ENCODE data around the gene ANO2.

ANO2 gene

DNA sequence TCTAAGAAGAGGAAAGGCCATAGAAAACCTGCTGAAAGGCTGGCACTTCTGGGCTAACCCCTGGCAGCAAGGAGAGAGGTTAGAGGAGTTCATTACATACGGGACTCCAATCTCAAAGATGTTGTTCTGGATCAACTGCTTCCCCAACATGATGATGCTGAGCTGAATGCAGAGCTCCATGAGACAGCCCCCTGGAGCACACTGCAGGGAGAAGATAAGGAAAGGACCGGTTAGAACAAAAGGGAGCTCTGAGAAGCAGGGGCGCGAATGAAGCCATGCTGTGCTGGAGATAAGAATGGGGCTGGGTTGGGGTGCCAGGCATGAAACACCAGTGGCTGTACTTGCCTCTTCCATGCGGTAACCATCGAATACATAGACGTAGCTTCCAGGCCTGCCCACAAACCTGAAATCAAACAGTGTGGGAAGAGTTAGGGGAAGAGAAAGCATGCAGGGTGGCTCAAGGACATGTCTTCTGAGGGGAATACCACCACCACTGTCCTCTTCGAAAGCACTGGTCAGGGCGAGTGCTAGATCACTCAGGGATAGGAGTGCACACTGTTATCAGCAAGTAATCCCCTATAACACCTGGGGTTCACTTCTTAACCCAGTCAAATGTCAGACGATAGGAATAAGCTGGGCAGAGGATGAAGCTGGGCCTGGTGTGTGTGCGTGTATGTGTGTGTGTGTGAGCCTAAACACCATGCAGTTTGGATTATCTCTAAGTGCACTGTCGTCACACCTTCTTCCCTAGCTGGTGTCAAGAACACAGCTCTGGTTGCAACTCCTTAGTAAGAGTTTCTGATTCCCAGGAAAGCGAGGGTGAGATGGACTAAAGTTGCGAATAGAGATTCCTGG, 332.3 kb downstream of the ANO2 start:
- no peak for DNase-seq

DNA sequence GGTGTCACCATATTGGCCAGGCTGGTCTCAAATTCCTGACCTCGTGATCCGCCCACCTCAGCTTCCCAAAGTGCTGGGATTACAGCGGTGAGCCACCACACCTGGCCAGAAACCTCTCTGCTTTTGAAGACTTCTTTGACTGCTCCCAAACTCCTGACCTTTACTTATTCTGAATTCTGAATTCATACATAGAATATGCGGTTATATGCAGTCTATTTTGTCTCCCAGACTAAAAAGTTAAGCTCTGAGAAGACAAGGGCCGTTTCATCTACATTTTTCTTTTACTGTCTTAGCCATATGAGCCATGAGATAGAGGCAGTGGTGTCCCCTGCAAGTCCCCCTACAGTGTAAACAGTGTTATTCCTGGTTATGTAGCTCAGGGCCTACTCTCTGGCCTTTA, 333.9 kb downstream of the ANO2 start:
- DNase-seq: no peak

DNA sequence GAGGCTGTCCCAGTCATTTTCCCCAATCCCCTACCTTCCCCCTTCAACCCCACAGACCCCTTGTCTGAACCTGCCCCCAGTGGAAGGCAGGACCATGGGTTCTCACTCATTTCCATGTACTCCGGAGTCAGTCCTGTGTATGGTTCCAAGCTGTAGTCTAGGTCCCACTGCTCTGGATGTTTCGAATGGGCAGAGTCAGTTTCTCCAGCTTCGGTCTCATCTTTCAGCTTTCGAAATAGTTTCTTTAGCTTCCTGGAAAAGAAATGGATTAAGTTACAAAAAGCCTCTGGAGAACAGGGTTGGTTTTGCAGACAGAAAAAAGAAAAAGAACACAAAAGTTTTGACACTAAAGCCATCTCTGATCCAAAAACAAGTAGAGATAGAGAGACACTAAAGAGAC, 345.7 kb downstream of the ANO2 start:
- DNase-seq: no peak

DNA sequence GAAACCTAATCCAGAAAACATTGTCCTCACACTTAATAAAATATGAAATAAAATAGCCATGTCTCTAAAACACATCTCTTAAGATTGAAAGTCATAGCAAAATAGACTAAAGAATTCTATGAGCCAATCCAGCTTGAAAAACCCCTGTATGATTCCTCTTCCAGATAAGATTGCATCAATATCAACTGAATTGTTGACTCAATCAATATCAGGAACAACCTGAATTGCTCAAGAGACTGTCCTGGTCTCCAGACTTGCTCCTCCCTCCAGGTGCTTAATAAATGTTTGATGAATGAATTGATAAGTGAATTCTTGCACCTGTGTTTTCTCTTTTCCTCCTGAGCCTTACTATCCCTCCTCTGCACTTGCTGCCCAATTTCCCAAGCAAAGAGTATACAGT, 351.1 kb downstream of the ANO2 start:
- DNase-seq: no peak

DNA sequence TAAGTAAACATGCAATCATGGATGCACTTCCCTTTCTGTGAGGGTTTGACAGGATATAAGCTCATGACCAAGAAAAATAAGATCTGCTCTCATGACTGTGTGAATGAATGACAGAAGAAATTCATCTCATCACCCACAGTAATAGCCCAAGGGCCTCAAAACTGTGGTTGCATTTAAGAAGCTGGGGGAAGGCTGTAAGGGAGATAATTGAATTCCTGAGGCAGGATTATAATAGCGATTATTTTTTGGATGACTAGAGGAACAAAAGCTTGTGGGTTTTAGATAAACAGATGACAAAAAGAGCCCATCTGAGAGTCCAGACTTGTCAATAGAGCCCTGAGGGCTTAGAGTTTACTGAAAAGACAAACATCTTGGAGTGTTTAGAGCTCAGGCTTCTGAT, 352.0 kb downstream of the ANO2 start:
- DNase-seq: no peak

DNA sequence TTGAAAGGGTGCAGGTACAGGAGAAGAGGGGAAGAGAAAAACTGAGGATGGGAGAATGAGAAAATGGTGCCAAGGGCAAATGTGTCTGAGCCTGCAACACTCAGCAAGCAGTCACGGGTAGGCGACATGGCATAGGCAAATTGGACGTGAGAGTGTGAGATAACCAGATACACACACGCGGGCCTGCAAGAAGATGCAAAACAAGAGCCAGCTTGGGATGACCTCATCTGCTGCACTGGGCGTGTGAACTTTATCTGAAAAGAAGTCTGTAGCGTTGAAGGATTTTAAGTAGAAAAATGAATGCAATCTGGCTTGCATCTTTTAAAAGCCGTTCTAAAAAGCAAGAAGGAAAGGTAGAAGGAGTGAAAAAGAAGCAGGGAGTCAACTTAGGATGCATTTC, 352.7 kb downstream of the ANO2 start:
- no peak for DNase-seq

DNA sequence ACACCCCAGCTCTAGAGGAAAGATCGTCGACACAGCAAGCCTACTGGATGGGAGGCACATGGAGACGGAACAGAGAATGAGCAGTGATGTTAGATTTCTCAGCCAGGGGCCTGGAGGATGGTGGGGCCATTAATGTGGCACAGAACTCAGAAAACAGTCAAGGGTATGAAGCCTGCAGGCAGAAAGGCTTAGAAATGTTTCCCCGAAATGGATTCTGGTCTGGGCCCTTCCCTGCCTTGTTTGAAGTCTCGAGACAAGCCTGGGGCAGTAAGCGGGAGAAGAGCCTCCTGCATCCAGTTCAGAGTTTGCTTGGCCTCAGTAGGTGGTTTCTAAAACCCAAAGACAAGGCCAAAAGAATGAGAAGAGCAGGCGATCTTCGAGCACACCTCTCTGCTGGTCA, 354.7 kb downstream of the ANO2 start:
- DNase-seq: no peak

DNA sequence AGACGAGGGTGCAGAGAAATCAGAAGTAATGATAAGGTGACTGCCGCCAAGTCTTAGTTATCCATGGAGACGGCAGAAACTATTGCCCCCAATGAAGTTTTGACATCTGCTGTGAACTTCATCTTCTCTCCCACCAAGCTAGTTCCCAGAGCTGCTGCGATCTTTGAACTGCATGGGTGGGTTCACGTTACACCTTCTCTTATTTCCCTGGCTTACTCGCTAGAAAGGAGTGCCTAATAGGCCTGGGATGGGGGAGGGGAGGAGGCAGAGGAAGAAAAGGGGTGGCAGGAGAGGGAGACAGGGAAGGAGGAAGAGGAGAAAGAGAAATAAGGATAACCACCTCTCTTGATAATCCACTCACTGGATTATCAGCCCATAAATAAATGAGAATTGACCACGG, 356.0 kb downstream of the ANO2 start:
- no peak for DNase-seq

DNA sequence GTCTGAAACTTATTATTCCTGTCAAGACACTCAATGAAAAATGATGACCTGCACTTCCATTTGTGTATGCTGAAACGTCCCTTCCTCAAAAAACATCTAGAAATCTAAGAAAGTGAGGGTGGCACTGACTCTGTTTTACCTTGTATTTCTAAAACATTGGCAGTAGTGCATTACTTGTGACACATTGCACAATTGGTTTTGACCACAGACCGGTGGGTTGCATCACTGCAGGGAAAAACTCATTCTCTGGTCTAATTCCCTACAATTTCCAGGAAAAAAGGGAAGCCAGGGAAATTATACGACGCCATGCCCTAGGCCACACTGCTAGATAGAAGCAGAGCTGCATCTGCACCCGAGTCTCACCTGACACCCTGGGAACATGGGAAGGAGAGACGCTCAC, 356.5 kb downstream of the ANO2 start:
- no peak for DNase-seq

DNA sequence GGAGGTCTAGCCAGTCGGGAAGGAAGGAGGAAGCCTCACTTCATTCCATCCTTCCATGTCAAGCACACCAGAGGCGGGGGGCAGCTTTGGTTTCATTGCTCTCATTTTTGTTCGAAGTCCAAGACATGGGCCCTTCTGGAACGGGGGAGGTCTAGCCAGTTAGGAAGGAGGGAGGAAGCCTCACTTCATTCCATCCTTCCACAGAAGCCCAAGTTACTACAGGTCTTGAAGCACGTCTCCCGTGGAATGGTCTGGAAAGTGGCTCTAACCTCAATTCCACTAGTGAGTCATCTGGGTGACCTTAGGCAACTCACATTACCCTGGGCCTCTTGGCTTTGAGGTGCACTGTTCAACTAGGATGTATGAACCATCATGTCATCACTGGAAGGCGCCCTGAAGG, 356.9 kb downstream of the ANO2 start:
- DNase-seq: no peak

DNA sequence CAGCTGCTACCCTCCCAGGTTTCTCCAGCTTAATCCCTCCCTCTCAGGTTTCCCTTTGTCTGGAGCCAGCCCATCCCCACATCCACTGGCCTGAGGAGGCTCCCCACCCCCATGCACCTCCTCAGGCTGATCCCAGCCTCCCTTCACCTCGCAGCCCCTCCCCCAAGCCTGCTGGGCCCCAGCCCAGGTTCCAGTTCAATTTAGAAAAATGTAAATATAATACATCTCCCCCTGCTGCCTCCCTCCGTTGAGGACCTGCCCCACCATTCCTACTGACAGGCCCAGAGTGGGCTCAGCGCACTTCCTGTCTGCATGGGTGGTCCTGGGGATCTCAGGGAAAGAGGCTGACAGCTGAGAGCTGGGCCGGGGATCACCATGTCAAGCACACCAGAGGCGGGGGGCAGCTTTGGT, 357.3 kb downstream of the ANO2 start:
- no peak for DNase-seq

DNA sequence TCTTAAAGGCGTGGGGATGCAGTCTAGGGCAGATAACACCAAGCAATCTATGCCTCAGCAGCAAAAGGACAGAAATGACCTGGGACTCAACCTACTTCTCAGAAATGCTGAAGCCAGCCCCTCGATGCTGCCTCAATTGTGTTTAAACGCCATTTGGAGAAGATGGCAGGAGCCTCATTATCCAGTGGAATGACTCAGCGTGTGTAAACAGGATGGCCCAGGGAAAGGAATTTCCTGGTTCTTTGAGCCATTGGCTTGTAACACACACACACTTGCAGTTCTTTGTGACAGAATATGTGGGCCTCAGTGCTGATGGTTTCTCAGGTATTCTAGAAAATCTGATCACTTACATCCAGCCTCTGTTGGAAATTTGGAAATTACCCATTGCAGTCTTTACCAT, 358.9 kb downstream of the ANO2 start:
- DNase-seq: no peak

DNA sequence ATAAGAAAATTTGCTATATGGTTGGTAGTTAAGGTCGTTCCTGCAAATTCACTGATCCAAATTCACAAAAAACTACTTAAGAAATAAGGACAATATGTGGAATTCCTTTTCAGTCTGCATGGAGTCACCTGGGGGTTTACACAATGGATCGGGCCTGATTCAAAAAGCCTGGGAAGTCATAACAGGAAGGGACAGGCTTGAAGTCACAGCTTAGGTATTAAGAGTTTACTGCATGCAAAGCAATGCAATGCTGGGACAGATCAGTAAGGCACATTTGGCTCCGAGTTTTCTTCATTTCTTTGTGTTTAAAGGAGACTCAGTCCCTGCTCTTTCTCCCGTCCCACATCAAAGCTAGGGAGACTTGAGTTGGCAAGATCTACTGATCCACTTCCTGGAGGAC, 359.9 kb downstream of the ANO2 start:
- DNase-seq: no peak

DNA sequence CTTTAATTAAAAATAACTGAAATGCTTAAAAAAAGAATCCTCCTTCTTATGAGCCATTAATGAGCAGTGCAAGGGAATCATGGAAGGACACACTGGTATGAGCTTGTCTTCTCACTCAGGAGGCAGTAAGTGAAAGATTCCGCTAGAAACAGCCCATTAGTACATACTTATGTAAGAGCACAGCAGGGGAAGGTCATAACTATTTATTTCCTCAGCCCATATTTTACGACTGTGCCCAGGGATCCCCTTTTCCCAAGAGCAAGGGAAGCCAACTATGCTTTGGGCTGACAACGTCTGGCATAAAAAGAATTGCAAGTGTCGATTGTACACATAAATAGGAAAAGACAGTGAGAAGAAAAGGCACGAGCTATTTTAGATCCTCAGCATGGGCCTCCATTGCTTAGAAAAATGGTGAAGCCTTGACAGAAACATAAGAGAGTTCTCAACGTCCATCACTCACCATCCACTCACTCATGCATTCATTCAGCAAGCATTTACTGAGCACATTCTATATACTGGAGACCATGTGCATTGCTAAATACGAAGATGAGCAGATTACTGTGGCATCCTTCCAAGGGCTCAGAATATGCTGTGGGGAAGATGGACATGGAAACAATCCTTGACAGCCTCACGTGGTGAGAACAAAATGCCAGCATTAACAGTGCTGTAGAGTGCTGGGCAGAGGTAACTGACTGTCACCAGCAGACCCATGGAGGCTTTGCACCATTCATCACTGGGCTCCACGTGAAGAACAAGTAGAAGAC, 360.5 kb downstream of the ANO2 start:
- no peak for DNase-seq

DNA sequence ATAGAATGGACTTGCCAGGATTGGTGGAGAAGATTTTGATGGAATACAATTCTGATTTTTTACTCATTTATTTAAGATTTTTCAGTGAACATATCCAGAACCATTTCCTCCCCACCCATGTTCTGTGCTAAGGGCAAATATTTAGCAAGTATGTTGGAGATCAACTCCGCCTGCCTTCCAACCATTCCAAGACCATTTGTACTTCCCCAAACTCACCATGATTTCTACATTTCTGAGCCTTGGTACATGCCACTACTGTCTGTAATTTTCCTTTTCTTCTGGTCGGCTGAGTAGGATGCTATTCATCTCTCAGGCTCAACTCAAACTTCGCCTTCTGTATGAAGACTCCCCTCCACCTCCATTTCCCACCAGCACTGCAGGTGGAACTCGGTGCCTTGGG, 362.5 kb downstream of the ANO2 start:
- no peak for DNase-seq

DNA sequence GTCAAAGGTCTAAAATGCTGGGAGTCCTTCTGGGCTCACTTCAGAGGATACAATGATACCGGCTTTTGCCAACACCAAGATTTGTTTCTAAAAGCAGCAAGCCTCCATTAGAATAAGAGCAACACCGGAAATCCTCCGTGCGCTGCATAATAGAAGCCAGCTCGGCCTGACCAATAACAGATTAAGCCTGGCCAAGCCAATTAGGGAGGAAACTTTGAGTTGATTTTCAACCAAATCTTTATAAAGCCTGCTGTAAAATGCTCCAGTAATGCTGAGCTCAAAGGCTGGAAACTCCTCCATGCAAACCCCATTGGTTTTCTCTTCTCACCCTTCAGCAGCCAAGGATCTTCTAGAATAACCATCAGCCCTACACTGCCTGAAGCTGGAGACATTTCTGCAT, 363.0 kb downstream of the ANO2 start:
- no peak for DNase-seq

DNA sequence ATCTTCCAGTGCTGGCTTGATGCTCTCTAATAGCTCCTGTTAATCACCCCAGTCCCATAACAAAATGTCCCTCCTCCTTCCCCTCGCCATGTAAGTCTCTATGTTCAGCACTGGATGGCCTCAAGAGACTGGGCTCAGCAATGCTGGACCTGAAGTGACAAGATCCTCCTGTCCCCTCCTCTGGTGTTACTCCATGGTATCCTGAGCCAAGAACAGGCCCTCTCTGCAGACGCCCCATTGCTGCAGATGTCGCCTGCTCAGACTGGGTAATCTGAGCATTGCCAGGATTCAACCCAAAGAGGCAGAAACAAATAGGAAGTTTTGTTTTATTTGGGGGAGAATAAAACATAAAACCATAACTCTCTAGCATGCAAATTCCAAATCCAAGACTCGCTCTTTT, 363.4 kb downstream of the ANO2 start:
- no peak for DNase-seq

DNA sequence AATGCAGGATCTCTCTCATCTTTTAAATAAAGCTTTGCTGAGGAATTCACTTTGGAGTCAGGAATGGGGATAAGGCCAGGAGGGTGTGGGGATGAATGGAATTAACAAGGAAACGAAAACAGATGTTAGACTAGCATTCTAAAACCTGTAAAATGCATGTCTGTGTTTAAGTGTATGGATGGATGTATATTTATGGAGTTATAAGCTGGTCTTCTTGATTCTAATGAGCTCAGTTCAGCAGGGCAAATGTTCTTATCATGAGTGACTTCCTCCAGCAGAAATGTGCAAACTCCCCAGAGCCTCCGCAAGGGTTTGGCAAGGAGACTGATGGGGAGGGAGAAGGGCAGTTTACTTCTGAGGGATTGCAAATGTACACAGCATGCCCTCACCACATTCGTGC, 364.0 kb downstream of the ANO2 start:
- DNase-seq: no peak

DNA sequence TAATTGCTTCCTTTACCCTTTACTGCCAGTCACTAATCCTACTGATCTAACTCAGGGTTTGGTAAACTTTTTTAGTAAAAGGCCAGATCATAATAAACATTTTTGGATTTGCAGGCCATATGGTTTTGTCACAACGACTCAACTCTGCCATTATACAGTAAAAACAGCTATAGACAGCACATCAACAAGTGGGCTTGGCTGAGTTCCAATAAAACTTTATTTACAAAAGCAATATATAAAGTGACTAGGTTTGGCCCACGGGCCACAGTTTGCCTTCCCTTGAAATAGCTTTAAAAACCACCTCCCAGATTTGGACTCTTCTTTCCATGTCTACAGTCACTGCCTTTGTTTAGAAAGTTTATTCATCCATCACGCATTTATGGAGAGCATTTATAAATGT, 366.3 kb downstream of the ANO2 start:
- no peak for DNase-seq

DNA sequence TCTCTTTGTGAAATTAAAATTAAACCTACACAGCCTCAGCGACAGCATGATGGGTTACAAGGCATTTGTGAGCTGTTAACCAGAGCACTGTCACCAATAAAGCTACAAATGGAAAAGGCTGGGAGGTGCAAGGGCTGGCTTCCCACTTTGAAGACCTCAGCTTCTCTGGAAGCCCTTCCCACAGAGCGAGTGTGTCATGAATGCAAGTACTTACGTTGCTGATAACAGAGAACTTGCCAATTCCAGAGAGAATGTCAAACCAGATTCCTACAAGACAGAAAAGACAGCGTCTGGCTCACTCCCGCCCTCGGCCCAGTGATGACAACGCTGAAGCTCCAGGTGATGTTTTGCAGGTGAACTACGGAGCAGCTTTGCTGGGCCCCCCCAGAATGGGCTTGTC, 367.3 kb downstream of the ANO2 start:
- DNase-seq: no peak

DNA sequence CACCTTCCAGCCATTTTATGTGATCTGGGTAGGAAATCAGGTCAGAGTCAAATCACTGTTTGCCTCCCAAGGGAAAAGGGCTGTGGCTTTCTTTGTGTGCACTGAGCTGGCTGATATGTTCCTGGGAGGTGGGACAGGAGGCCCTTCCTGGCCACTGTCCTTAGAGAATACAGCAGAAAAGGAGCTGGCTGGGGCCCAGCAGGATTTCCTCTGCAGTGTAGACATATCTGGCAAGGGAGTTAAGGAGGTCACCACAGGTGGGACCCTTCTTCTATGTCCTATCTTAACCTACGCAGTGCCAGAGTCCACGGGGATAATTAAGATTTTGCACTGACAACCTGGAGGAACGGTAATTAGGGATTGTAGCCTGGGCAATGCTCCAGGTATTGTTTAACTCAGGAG, 367.8 kb downstream of the ANO2 start:
- DNase-seq: no peak

DNA sequence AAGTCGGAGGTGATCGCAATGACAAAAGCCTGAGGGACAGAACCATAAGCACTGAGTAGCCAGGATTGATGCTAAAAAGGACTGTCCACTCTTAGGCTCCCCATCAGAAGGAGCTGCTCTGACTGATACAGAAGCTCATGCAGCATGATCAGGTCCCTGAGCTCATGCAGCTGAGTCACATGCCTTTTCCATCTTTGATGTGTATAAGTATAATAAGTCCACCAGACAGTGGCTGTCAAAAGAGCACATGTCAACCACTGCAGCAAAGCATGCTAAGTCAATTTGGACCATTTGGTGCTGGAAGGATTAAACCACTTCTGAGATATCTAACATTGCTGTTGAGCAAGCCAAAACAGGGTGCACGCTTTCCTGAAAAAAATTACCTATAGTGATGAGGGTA, 369.1 kb downstream of the ANO2 start:
- no peak for DNase-seq

DNA sequence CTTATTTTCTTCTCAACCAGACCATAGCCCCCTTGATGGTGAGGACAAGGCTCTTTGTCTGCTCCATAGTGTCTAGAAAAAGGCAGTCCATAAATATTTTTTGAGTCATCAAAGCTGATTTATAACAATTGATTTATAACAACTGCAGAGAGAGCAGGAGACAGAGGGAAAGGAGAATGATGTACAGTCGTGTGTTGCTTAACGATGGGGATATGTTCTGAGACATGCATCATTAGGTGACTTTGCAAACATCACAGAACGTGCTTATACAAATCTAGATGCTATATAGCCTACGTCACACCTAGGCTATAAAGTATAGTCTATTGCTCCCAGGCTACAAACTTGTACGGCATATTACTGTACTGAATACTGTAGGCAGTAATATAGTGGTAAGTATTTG, 369.8 kb downstream of the ANO2 start:
- DNase-seq: no peak

DNA sequence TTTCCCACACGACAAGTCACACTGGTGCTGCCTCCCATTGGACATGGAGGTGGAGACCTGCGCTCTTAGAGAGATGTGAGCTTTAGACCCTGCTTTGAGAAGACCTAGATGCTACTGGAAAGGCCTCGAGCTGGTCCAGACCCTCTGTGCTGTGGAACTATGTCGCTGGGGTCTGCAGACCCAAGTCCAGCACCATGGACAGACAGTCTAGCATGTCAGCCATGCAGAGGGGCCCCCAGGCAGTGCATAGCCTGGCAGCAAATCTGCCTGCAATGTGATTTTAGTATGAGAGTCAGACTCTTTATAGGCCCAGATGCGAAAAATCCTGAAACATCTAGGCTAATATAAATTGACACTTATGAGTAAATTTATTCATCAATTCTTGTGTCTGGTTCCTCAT, 371.7 kb downstream of the ANO2 start:
- DNase-seq: no peak

DNA sequence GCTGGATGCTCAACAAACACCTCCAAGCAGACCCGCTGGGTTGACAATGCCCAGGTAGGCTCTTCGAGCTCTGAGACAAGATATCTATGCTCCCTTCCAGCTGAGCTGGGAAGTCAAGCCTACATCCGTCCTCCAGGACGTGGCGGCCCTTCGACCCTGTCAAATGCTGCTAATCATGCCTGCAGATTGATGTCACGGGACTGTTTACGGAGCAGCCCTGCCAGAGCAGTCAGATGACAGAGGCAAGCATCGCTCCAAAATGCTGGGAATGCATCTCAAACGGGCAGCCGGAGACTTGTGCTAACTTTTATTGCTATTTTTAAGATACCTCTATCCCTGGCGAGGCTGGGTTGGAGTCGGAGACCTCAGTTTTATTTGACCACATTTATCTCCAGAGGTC, 373.9 kb downstream of the ANO2 start:
- DNase-seq: no peak

All from NCI-H2029 treated with DMSO at 0.1 percent for 48 hours (cell line).